Measurements from ENCODE around the gene PDE12. TPM values are rescaled to one million over a fixed set of nuclear protein-coding genes. Genes with fewer than 3 reads are reported as not detected.

The PDE12 gene
- total and polyA plus RNA-seq, 8 donors = 2.7 to 17.4 (median 3.7) TPM

DNA sequence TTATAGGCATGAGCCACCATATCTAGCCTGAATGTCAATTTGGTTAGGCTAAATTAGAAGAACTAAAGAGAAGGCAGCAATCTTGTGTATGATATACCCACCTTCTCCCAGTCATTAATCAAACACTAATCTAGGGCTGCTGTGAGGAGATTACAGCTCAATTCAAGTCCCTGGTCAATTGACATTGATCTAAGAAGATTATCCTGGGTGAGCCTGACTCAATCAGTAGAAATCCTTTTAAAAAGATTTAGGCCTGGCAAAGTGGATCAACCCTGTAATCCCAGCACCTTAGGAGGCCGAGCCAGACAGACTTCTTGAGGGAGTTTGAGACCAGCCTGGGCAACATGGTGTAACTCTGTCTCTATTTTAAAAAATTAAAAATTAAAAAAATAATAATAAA, 9.5 kb upstream of the PDE12 start:
- 87 to 97% (median 94%) methylated on average over 1 of the region's 1 CpG for WGBS, 5 donors
- intact Hi-C loops (cut with DNase I; ENCODE audit: low total_unique reads) = no loop called here
- Histone ChIP-seq H3K4me1 (peaks cover 0 to 22% (median 10%) of the 10 kb centered on the region in 4 donors), H3K9me3 (no peaks in the 10 kb centered on the region), H3K4me3 (no peak overlapping the region), H3K27ac (no peak overlapping the region), H3K27me3 (no peaks in the 10 kb centered on the region), H3K36me3 (no peaks in the 10 kb centered on the region)
- TF ChIP-seq, protein P1, sequence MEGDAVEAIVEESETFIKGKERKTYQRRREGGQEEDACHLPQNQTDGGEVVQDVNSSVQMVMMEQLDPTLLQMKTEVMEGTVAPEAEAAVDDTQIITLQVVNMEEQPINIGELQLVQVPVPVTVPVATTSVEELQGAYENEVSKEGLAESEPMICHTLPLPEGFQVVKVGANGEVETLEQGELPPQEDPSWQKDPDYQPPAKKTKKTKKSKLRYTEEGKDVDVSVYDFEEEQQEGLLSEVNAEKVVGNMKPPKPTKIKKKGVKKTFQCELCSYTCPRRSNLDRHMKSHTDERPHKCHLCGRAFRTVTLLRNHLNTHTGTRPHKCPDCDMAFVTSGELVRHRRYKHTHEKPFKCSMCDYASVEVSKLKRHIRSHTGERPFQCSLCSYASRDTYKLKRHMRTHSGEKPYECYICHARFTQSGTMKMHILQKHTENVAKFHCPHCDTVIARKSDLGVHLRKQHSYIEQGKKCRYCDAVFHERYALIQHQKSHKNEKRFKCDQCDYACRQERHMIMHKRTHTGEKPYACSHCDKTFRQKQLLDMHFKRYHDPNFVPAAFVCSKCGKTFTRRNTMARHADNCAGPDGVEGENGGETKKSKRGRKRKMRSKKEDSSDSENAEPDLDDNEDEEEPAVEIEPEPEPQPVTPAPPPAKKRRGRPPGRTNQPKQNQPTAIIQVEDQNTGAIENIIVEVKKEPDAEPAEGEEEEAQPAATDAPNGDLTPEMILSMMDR (IDR thresholded peaks at IDR 0.05) = no peak
- no peak for TF ChIP-seq POLR2A (IDR thresholded peaks at IDR 0.05)
- TF ChIP-seq EP300 (IDR thresholded peaks at IDR 0.05) = no peak
- no peak for TF ChIP-seq POLR2AphosphoS5 (IDR thresholded peaks at IDR 0.05)
- no peak for DNase-seq

DNA sequence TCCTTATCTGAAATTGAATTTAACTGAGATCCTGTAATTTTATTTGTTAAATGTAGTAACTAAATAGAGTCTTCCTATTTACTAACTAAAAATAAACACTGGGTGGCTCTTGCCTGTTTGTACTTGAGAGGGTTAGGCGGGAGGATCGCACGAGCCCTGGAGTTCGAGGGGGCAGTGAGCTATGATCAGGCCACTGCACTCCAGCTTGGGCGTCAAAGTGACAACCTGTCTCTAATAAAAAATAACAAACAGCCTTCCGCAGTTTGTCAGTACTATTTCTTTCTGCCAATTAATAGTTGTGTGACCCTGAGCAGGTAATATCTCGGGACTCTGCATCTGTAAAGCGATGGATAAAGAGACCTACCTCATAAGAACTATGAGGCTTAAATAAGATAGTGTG, 768 bp upstream of the PDE12 start:
- H3K36me3 ChIP-seq = peaks cover 6 to 15% (median 14%) of the 10 kb centered on the region in 4 donors
- TF ChIP-seq, protein P1 (IDR thresholded peaks at IDR 0.05) = no peak
- TF ChIP-seq POLR2A (IDR thresholded peaks at IDR 0.05) (no peak), EP300 (IDR thresholded peaks at IDR 0.05) (no peak)
- peak in 1 of 2 donors; percentile 46 for DNase-seq
- peaks cover 16 to 42% (median 42%) of the 10 kb centered on the region in 4 donors for H3K4me1 ChIP-seq
- peak overlapping the region; percentile 92 to 95 (median 95) for H3K27ac ChIP-seq
- H3K27me3 ChIP-seq = no peaks in the 10 kb centered on the region
- H3K9me3 ChIP-seq = no peaks in the 10 kb centered on the region
- intact Hi-C loops (cut with DNase I; ENCODE audit: low total_unique reads) = no loop called here
- WGBS, 5 donors = 10 to 33% (median 14%) methylated on average over 8 of the region's 8 CpGs
- H3K4me3 ChIP-seq = peak overlapping the region; percentile 76 to 97 (median 84)

DNA sequence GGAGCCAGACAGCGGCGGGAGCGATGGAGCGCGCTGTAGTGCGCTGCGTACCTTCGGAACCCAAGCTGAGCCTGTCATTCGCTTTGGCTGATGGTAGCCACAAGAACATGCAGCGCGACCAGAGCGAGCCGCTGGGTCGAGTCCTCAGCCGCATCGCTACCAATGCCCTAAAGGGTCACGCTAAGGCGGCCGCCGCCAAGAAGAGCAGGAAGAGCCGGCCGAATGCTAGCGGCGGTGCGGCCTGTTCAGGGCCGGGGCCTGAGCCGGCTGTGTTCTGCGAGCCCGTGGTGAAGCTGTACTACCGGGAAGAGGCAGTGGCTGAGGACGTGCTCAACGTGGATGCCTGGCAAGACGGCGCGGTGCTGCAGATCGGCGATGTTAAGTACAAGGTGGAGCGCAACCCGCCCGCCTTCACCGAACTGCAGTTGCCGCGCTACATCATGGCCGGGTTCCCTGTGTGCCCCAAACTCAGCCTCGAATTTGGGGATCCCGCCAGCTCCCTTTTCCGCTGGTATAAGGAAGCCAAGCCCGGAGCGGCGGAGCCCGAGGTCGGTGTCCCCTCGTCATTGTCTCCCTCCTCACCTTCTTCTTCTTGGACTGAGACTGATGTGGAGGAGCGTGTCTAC, 498 bp downstream of the PDE12 start:
- TF ChIP-seq EP300 (IDR thresholded peaks at IDR 0.05) = no peak
- TF ChIP-seq, protein P1 (IDR thresholded peaks at IDR 0.05) = no peak
- no peak for TF ChIP-seq POLR2AphosphoS5 (IDR thresholded peaks at IDR 0.05)
- TF ChIP-seq POLR2A (IDR thresholded peaks at IDR 0.05) = no peak
- peaks cover 16 to 54% (median 46%) of the 10 kb centered on the region in 4 donors for H3K4me1 ChIP-seq
- H3K4me3 ChIP-seq = peak overlapping the region; percentile 76 to 97 (median 84)
- intact Hi-C loops (cut with DNase I; ENCODE audit: low total_unique reads) = no loop called here
- peak; percentile 39 to 60 for DNase-seq
- H3K9me3 ChIP-seq = no peaks in the 10 kb centered on the region
- peaks cover 6 to 24% (median 23%) of the 10 kb centered on the region in 4 donors for H3K36me3 ChIP-seq
- WGBS, 5 donors = 0 to 1% (median 0%) methylated on average over 23 to 54 of the region's 54 CpGs
- peak overlapping the region; percentile 92 to 95 (median 95) for H3K27ac ChIP-seq
- no peaks in the 10 kb centered on the region for H3K27me3 ChIP-seq

DNA sequence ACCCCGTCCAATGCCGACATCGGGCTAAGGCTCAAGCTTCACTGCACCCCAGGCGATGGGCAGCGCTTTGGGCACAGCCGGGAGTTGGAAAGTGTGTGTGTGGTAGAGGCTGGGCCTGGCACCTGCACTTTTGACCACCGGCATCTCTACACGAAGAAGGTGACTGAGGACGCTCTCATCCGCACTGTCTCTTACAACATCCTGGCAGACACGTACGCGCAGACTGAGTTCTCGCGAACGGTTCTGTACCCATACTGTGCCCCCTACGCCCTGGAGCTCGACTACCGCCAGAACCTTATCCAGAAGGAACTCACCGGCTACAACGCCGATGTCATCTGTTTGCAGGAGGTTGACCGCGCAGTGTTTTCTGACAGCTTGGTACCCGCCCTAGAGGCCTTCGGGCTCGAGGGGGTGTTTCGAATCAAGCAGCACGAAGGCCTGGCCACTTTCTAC, 1.0 kb downstream of the PDE12 start:
- H3K27me3 ChIP-seq = no peaks in the 10 kb centered on the region
- peaks cover 6 to 24% (median 23%) of the 10 kb centered on the region in 4 donors for H3K36me3 ChIP-seq
- peak overlapping the region; percentile 92 to 95 (median 95) for H3K27ac ChIP-seq
- peak; percentile 34 to 62 for DNase-seq
- TF ChIP-seq EP300 (IDR thresholded peaks at IDR 0.05) = no peak
- TF ChIP-seq, protein P1 (IDR thresholded peaks at IDR 0.05) = no peak
- TF ChIP-seq POLR2AphosphoS5 (IDR thresholded peaks at IDR 0.05) = no peak
- TF ChIP-seq POLR2A (IDR thresholded peaks at IDR 0.05) = no peak
- intact Hi-C loops (cut with DNase I; ENCODE audit: low total_unique reads) = no loop called here
- WGBS, 5 donors = 0 to 5% (median 1%) methylated on average over 22 to 29 of the region's 29 CpGs
- peaks cover 16 to 58% (median 46%) of the 10 kb centered on the region in 4 donors for H3K4me1 ChIP-seq
- no peaks in the 10 kb centered on the region for H3K9me3 ChIP-seq
- peak overlapping the region; percentile 76 to 97 (median 84) for H3K4me3 ChIP-seq
